ENCODE measurements around the gene AP5S1. TPM values are rescaled to one million over a fixed set of nuclear protein-coding genes. Genes with fewer than 3 reads are reported as not detected.
A peak's percentile ranks its signal among the peaks of the same experiment; 100 is the strongest.

Gene AP5S1
- total and polyA plus RNA-seq, 2 donors, result 6.9 to 8.4 TPM

DNA sequence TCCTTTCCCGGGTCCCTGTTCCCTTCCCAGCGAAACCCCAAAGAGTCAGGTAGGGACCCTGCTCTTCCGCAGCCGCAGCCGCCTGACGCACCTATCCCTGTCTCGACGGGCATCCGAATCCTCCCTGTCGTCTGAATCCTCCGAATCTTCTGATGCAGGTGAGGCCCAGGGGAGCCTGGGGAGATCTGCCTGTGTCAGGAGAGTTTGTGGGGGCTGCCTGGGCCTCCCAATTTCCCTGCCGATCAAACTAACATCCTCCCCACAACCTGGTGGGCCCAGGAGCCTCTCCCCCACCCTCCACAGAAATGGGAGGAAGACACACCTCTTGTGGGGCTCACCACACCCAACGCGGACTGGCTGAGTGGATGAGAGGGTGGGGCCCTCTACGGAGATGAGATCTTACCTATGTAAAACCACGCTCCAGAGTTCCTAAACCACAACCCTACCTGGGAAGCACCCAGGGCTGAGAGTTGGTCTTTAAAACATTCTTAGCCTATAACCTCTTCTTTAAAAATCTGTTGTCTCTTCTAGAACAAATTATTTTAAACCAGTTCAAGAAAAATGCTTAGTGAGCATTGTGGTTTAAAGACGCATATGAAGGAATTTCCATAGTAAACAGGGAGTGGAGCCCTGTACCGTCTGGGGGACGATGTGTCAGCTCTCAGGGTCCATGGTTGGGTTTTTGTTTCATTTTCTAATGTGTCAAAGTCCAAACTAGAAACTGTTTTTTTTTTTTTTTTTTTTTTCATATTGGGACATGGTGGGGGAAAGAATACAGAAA is 22.6 kb upstream of the AP5S1 start:
- DNase-seq (ENCODE audit: low read depth in 6 of 9, low spot score in 9 of 9), result peak in 1 of 9 donors; percentile 65
- H3K27me3 ChIP-seq (ENCODE audit: control insufficient read depth in 2 of 2, insufficient read depth in 1 of 2, low read length in 1 of 2), result no peaks in the 10 kb centered on the region
- H3K36me3 ChIP-seq (ENCODE audit: control insufficient read depth in 2 of 2, insufficient read depth in 2 of 2, low read length in 1 of 2), result peaks cover 32 to 39% of the 10 kb centered on the region in 2 donors
- WGBS, result 65% methylated on average over 19 of the region's 19 CpGs
- peak overlapping the region; percentile 74 to 95 for H3K27ac ChIP-seq (ENCODE audit: low read depth in 1 of 2, low read length in 1 of 2)
- peaks cover 35 to 48% of the 10 kb centered on the region in 2 donors for H3K4me1 ChIP-seq (ENCODE audit: control insufficient read depth in 2 of 2, insufficient read depth in 2 of 2, low read length in 2 of 2)
- peak overlapping the region; percentile 7 to 59 for H3K4me3 ChIP-seq (ENCODE audit: low read length in 2 of 2)
- H3K9me3 ChIP-seq (ENCODE audit: control insufficient read depth in 2 of 2, insufficient read depth in 1 of 2, low read length in 1 of 2), result no peaks in the 10 kb centered on the region

- H3K27ac ChIP-seq (ENCODE audit: low read depth in 1 of 2, low read length in 1 of 2), result peak overlapping the region; percentile 74 to 95
- H3K27me3 ChIP-seq (ENCODE audit: control insufficient read depth in 2 of 2, insufficient read depth in 1 of 2, low read length in 1 of 2), result no peaks in the 10 kb centered on the region
- peaks cover 38 to 45% of the 10 kb centered on the region in 2 donors for H3K36me3 ChIP-seq (ENCODE audit: control insufficient read depth in 2 of 2, insufficient read depth in 2 of 2, low read length in 1 of 2)
- peaks cover 35 to 48% of the 10 kb centered on the region in 2 donors for H3K4me1 ChIP-seq (ENCODE audit: control insufficient read depth in 2 of 2, insufficient read depth in 2 of 2, low read length in 2 of 2)
- 93% methylated on average over 5 of the region's 5 CpGs for WGBS
- no peak overlapping the region for H3K4me3 ChIP-seq (ENCODE audit: low read length in 2 of 2)
- H3K9me3 ChIP-seq (ENCODE audit: control insufficient read depth in 2 of 2, insufficient read depth in 1 of 2, low read length in 1 of 2), result peaks cover 0 to 3% of the 10 kb centered on the region in 2 donors
- no peak for DNase-seq (ENCODE audit: low read depth in 6 of 9, low spot score in 9 of 9)
These were observed 22.0 kb upstream of the AP5S1 start for GRCh38 chr20:3798373-3798768.

- Histone ChIP-seq H3K27ac (ENCODE audit: low read depth in 1 of 2, low read length in 1 of 2) (peak overlapping the region; percentile 84 to 95), H3K4me3 (ENCODE audit: low read length in 2 of 2) (no peak overlapping the region), H3K36me3 (ENCODE audit: control insufficient read depth in 2 of 2, insufficient read depth in 2 of 2, low read length in 1 of 2) (peaks cover 43 to 50% of the 10 kb centered on the region in 2 donors), H3K9me3 (ENCODE audit: control insufficient read depth in 2 of 2, insufficient read depth in 1 of 2, low read length in 1 of 2) (peaks cover 0 to 3% of the 10 kb centered on the region in 2 donors), H3K4me1 (ENCODE audit: control insufficient read depth in 2 of 2, insufficient read depth in 2 of 2, low read length in 2 of 2) (peaks cover 35 to 48% of the 10 kb centered on the region in 2 donors), H3K27me3 (ENCODE audit: control insufficient read depth in 2 of 2, insufficient read depth in 1 of 2, low read length in 1 of 2) (no peaks in the 10 kb centered on the region)
- WGBS, result 92% methylated on average over 3 of the region's 3 CpGs
- DNase-seq (ENCODE audit: low read depth in 6 of 9, low spot score in 9 of 9), result no peak
These were observed 21.5 kb upstream of the AP5S1 start for GRCh38 chr20:3798908-3799248.

DNA sequence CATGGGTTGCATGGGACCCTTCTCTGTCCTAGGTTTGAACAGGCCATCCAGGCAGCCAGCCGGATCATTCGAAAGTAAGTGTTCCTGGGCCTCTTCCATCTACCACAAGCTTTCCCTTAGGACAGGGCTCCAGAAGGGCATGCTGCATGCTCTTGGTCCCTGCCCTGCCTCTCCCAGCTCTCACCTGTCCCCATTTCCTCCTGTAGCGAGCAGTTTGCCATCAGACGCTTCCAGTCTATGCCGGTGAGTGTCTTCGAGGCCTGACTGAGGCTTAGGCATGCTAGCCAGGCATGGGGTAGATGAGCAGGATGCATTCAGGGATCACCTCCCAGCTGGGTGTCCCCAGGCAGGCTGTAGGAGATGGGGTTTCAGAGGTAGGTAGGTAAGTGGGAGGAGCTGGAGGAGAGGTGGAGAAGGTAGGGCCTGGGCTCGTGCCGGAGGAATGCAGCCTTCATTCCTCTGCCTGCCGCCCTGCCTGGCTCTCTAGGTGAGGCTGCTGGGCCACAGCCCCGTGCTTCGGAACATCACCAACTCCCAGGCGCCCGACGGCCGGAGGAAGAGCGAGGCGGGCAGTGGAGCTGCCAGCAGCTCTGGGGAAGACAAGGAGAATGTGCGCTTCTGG is 20.0 kb upstream of the AP5S1 start:
- WGBS, result 99% methylated on average over 18 of the region's 18 CpGs
- no peaks in the 10 kb centered on the region for H3K27me3 ChIP-seq (ENCODE audit: control insufficient read depth in 2 of 2, insufficient read depth in 1 of 2, low read length in 1 of 2)
- no peak for DNase-seq (ENCODE audit: low read depth in 6 of 9, low spot score in 9 of 9)
- no peak overlapping the region for H3K27ac ChIP-seq (ENCODE audit: low read depth in 1 of 2, low read length in 1 of 2)
- H3K4me1 ChIP-seq (ENCODE audit: control insufficient read depth in 2 of 2, insufficient read depth in 2 of 2, low read length in 2 of 2), result peaks cover 35 to 44% of the 10 kb centered on the region in 2 donors
- H3K36me3 ChIP-seq (ENCODE audit: control insufficient read depth in 2 of 2, insufficient read depth in 2 of 2, low read length in 1 of 2), result peaks cover 58 to 65% of the 10 kb centered on the region in 2 donors
- no peak overlapping the region for H3K4me3 ChIP-seq (ENCODE audit: low read length in 2 of 2)
- H3K9me3 ChIP-seq (ENCODE audit: control insufficient read depth in 2 of 2, insufficient read depth in 1 of 2, low read length in 1 of 2), result peaks cover 0 to 3% of the 10 kb centered on the region in 2 donors

DNA sequence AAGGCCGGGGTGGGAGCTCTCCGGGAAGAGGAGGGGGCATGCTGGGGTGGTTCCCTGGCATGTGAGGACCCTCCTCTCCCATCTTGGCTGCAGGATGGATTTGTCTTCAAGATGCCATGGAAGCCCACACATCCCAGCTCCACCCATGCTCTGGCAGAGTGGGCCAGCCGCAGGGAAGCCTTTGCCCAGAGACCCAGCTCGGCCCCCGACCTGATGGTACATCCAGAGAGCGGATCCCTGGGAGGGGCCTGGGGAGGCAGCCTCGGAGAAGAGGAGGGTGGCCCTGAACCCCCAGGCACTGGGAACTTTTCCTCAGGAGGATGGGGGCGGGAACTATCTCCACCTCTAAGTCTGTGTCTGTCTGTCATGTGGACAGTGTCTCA is 19.5 kb upstream of the AP5S1 start:
- Histone ChIP-seq H3K27ac (ENCODE audit: low read depth in 1 of 2, low read length in 1 of 2) (no peak overlapping the region), H3K4me3 (ENCODE audit: low read length in 2 of 2) (no peak overlapping the region), H3K9me3 (ENCODE audit: control insufficient read depth in 2 of 2, insufficient read depth in 1 of 2, low read length in 1 of 2) (peaks cover 0 to 3% of the 10 kb centered on the region in 2 donors), H3K27me3 (ENCODE audit: control insufficient read depth in 2 of 2, insufficient read depth in 1 of 2, low read length in 1 of 2) (no peaks in the 10 kb centered on the region), H3K36me3 (ENCODE audit: control insufficient read depth in 2 of 2, insufficient read depth in 2 of 2, low read length in 1 of 2) (peaks cover 63 to 70% of the 10 kb centered on the region in 2 donors), H3K4me1 (ENCODE audit: control insufficient read depth in 2 of 2, insufficient read depth in 2 of 2, low read length in 2 of 2) (peaks cover 35 to 40% of the 10 kb centered on the region in 2 donors)
- DNase-seq (ENCODE audit: low read depth in 6 of 9, low spot score in 9 of 9), result no peak
- 99% methylated on average over 8 of the region's 8 CpGs for WGBS

DNA sequence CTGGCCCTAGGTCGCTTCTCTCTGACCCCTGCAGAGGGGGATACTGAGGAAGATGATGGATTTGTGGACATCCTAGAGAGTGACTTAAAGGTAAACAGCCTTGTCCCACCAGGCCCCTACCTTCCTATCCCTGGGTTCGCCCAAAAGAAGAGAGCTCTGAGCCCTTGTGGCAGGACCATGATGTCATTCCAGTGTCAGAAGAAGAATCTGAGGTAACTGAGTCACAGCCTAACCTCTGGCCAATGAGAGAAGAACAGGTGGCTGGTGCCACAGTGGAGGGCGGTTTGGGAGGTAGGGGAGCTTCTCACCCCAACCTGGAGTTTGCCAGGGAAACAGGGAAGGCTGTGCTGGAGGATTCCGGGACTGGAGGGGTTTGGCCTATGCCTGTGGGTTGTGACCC is 19.0 kb upstream of the AP5S1 start:
- WGBS, result 94% methylated on average over 4 of the region's 4 CpGs
- Histone ChIP-seq H3K4me1 (ENCODE audit: control insufficient read depth in 2 of 2, insufficient read depth in 2 of 2, low read length in 2 of 2) (peaks cover 35 to 40% of the 10 kb centered on the region in 2 donors), H3K36me3 (ENCODE audit: control insufficient read depth in 2 of 2, insufficient read depth in 2 of 2, low read length in 1 of 2) (peaks cover 66 to 74% of the 10 kb centered on the region in 2 donors), H3K9me3 (ENCODE audit: control insufficient read depth in 2 of 2, insufficient read depth in 1 of 2, low read length in 1 of 2) (peaks cover 0 to 3% of the 10 kb centered on the region in 2 donors), H3K4me3 (ENCODE audit: low read length in 2 of 2) (no peak overlapping the region), H3K27ac (ENCODE audit: low read depth in 1 of 2, low read length in 1 of 2) (no peak overlapping the region), H3K27me3 (ENCODE audit: control insufficient read depth in 2 of 2, insufficient read depth in 1 of 2, low read length in 1 of 2) (no peaks in the 10 kb centered on the region)
- no peak for DNase-seq (ENCODE audit: low read depth in 6 of 9, low spot score in 9 of 9)

- no peak overlapping the region for H3K27ac ChIP-seq (ENCODE audit: low read depth in 1 of 2, low read length in 1 of 2)
- no peaks in the 10 kb centered on the region for H3K27me3 ChIP-seq (ENCODE audit: control insufficient read depth in 2 of 2, insufficient read depth in 1 of 2, low read length in 1 of 2)
- no peak for DNase-seq (ENCODE audit: low read depth in 6 of 9, low spot score in 9 of 9)
- H3K4me3 ChIP-seq (ENCODE audit: low read length in 2 of 2), result no peak overlapping the region
- peaks cover 66 to 74% of the 10 kb centered on the region in 2 donors for H3K36me3 ChIP-seq (ENCODE audit: control insufficient read depth in 2 of 2, insufficient read depth in 2 of 2, low read length in 1 of 2)
- WGBS, result 97% methylated on average over 13 of the region's 13 CpGs
- H3K4me1 ChIP-seq (ENCODE audit: control insufficient read depth in 2 of 2, insufficient read depth in 2 of 2, low read length in 2 of 2), result peaks cover 31 to 36% of the 10 kb centered on the region in 2 donors
- H3K9me3 ChIP-seq (ENCODE audit: control insufficient read depth in 2 of 2, insufficient read depth in 1 of 2, low read length in 1 of 2), result peaks cover 0 to 3% of the 10 kb centered on the region in 2 donors
These were observed 18.5 kb upstream of the AP5S1 start for GRCh38 chr20:3801846-3802245.

DNA sequence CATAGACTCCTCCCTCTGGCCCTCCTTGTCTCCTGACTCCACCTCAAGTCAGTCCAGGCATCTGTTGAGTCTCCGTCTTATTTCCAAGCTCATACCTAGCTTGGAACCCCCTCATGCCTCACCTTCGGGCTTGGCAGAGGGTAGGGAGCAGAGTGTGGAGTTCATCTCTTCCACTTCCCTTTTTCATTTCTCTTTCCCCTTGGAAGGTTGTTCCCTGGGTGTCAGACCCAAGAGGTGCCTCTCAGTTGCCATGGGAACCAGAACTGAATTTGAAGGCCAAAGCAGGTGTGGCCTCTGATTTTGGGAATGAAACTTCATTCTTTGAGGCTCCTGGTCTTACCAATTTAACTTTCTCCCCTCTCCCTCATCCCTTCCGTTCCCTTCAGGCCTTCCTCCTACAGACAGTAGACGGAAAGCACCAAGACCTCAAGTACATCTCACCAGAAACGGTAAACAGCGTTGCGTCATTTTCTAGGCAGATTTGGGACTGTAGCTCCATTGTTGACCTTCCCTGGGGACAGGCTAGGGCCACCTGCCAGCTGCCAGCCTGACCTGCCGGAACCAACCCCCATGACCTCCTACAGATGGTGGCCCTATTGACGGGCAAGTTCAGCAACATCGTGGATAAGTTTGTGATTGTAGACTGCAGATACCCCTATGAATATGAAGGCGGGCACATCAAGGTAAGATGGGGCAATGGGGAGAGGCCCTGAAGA is 17.7 kb upstream of the AP5S1 start:
- no peak overlapping the region for H3K4me3 ChIP-seq (ENCODE audit: low read length in 2 of 2)
- DNase-seq (ENCODE audit: low read depth in 6 of 9, low spot score in 9 of 9), result no peak
- H3K27ac ChIP-seq (ENCODE audit: low read depth in 1 of 2, low read length in 1 of 2), result no peak overlapping the region

DNA sequence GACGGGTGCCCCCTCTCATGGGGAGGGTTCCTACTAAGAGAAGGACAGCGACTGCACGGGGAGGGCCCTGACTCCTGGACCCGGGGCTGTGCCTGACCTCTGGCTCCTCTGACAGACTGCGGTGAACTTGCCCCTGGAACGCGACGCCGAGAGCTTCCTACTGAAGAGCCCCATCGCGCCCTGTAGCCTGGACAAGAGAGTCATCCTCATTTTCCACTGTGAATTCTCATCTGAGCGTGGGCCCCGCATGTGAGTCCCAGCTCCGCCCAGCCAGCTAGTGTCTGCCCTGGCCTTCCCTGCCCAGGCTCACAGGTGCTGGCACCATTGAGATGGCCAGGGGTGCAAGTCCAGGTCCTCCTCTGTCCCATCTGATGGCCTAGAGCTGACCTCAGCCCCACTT is 17.1 kb upstream of the AP5S1 start:
- Histone ChIP-seq H3K27ac (ENCODE audit: low read depth in 1 of 2, low read length in 1 of 2) (no peak overlapping the region), H3K9me3 (ENCODE audit: control insufficient read depth in 2 of 2, insufficient read depth in 1 of 2, low read length in 1 of 2) (peaks cover 0 to 3% of the 10 kb centered on the region in 2 donors), H3K36me3 (ENCODE audit: control insufficient read depth in 2 of 2, insufficient read depth in 2 of 2, low read length in 1 of 2) (peaks cover 66 to 71% of the 10 kb centered on the region in 2 donors), H3K4me1 (ENCODE audit: control insufficient read depth in 2 of 2, insufficient read depth in 2 of 2, low read length in 2 of 2) (peaks cover 17 to 34% of the 10 kb centered on the region in 2 donors), H3K4me3 (ENCODE audit: low read length in 2 of 2) (no peak overlapping the region), H3K27me3 (ENCODE audit: control insufficient read depth in 2 of 2, insufficient read depth in 1 of 2, low read length in 1 of 2) (no peaks in the 10 kb centered on the region)
- no peak for DNase-seq (ENCODE audit: low read depth in 6 of 9, low spot score in 9 of 9)
- 93% methylated on average over 14 of the region's 14 CpGs for WGBS

More for the DNA sequence above, 17.7 kb upstream of the AP5S1 start:
- Histone ChIP-seq H3K4me1 (ENCODE audit: control insufficient read depth in 2 of 2, insufficient read depth in 2 of 2, low read length in 2 of 2) (peaks cover 23 to 35% of the 10 kb centered on the region in 2 donors), H3K9me3 (ENCODE audit: control insufficient read depth in 2 of 2, insufficient read depth in 1 of 2, low read length in 1 of 2) (peaks cover 0 to 3% of the 10 kb centered on the region in 2 donors), H3K36me3 (ENCODE audit: control insufficient read depth in 2 of 2, insufficient read depth in 2 of 2, low read length in 1 of 2) (peaks cover 66 to 71% of the 10 kb centered on the region in 2 donors), H3K27me3 (ENCODE audit: control insufficient read depth in 2 of 2, insufficient read depth in 1 of 2, low read length in 1 of 2) (no peaks in the 10 kb centered on the region)
- 97% methylated on average over 11 of the region's 11 CpGs for WGBS
